Fibroblast of lung (primary cell): Measurements from ENCODE around the gene CTAG2. TPM values are rescaled to one million over a fixed set of nuclear protein-coding genes. Genes with fewer than 3 reads are reported as not detected.

Experiments used
- DNase-seq, 2 donors: peaks; one replicate each; pipeline versions ENCODE4 v3.0.0 to v3.0.0-alpha.2; 2010; ENCODE audit warnings: low read depth in 2 of 2
- H2AFZ ChIP-seq: 2 replicates; pipeline ENCODE4 v1.5.1; 2012; ENCODE audit warnings: low read length, control low read depth, inconsistent platforms
- H3K27ac ChIP-seq: 2 replicates; pipeline ENCODE4 v1.5.1; 2011; ENCODE audit warnings: low read length, control low read depth; ENCODE audit not compliant: insufficient read depth
- H3K27me3 ChIP-seq: 2 replicates; pipeline ENCODE4 v1.5.1; 2011; ENCODE audit warnings: mild to moderate bottlenecking, low read length; ENCODE audit not compliant: control insufficient read depth, insufficient read depth
- H3K36me3 ChIP-seq: 2 replicates; pipeline ENCODE4 v1.5.1; 2011; ENCODE audit warnings: low read length; ENCODE audit not compliant: control insufficient read depth, insufficient read depth
- H3K4me1 ChIP-seq: 2 replicates; pipeline ENCODE4 v1.5.1; 2011; ENCODE audit warnings: low read length; ENCODE audit not compliant: control insufficient read depth, insufficient read depth; ENCODE audit errors: extremely low read depth
- H3K4me2 ChIP-seq: 2 replicates; pipeline ENCODE4 v1.5.1; 2011; ENCODE audit warnings: low read length, control low read depth; ENCODE audit not compliant: insufficient read depth; ENCODE audit errors: extremely low read depth
- H3K4me3 ChIP-seq, 4 experiments: fragments of 200-600 bp in 1 of 4; sonication (generic) in 1 of 4; replicated peaks in 1 of 4; 2 replicates each; pipeline ENCODE4 v1.5.1; 2011 to 2016; ENCODE audit warnings: low read length in 4 of 4, low read depth in 3 of 4, mild to moderate bottlenecking in 3 of 4, control low read depth in 2 of 4, inconsistent platforms in 1 of 4, mixed read lengths in 1 of 4; ENCODE audit not compliant: insufficient read depth in 1 of 4; ENCODE audit errors: control extremely low read depth in 1 of 4
- H3K79me2 ChIP-seq: 2 replicates; pipeline ENCODE4 v1.5.1; 2012; ENCODE audit warnings: mild to moderate bottlenecking, low read length, inconsistent platforms; ENCODE audit not compliant: control insufficient read depth, insufficient read depth
- H3K9ac ChIP-seq: 2 replicates; pipeline ENCODE4 v1.5.1; 2011; ENCODE audit warnings: mild to moderate bottlenecking, low read length, control low read depth; ENCODE audit not compliant: insufficient read depth
- H3K9me3 ChIP-seq: 2 replicates; pipeline ENCODE4 v1.5.1; 2012; ENCODE audit warnings: low read depth, low read length; ENCODE audit not compliant: control insufficient read depth, insufficient read depth
- H4K20me1 ChIP-seq: 2 replicates; pipeline ENCODE4 v1.5.1; 2011; ENCODE audit warnings: low read length; ENCODE audit not compliant: control insufficient read depth, insufficient read depth; ENCODE audit errors: extremely low read depth
- EZH2 ChIP-seq: IDR thresholded peaks from 2 replicates; pipeline ENCODE4 v1.5.1; 2012; ENCODE audit warnings: low read length, control low read depth, mild to moderate bottlenecking; ENCODE audit errors: missing control alignments
- polyA plus RNA-seq, 2 donors: library from polyadenylated mRNA; depleted of rRNA in 1 of 2; stranded (reverse) in 1 of 2; unstranded in 1 of 2; fragments of >200 nt; gene quantifications; 2 replicates each; pipeline ENCODE4 v1.2.1, GENCODE V29; 2011 to 2012; ENCODE audit warnings: missing spikeins in 1 of 2
- total RNA-seq: library from RNA; depleted of rRNA; stranded (reverse); fragments of >200 nt; gene quantifications from 2 replicates; pipeline ENCODE4 v1.2.1, GENCODE V29; 2014
- TF ChIP-seq, protein P1 (sequence below), 2 donors: IDR thresholded peaks in 1 of 2; conservative IDR thresholded peaks in 1 of 2; 1 replicate in 1 of 2; 2 replicates in 1 of 2; pipeline ENCODE4 v1.5.1; 2011 to 2012; ENCODE audit warnings: low read length in 2 of 2, control low read depth in 1 of 2, inconsistent platforms in 1 of 2, low read depth in 1 of 2, mild to moderate bottlenecking in 1 of 2

Gene CTAG2
- total and polyA plus RNA-seq, 2 donors (not counting 1 experiment from before 2014, with no cell fraction given): not detected

DNA sequence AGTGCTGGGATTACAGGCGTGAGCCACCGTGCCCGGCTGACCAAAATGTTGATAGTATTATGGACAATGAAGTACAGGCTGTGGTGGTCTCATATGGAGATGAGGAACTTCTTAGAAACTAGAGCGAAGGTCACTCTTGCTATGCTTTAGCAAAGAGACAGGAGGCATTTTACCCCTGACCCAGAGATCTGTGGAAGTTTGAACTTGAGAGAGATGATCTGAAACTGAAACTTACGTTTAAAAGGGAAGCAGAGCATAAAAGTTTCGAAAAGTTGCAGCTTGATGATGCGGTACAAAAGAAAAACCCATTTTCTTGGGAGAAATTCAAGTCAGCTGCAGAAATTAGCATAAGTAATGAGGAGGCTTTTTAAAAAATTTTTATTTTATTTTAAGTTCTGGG lies 8.5 kb upstream of the CTAG2 start:
- H3K79me2 ChIP-seq: no peaks in the 10 kb centered on the region
- H4K20me1 ChIP-seq: no peaks in the 10 kb centered on the region
- no peak for DNase-seq
- no peak overlapping the region for H3K27ac ChIP-seq
- TF ChIP-seq EZH2: no peak
- TF ChIP-seq, protein P1, sequence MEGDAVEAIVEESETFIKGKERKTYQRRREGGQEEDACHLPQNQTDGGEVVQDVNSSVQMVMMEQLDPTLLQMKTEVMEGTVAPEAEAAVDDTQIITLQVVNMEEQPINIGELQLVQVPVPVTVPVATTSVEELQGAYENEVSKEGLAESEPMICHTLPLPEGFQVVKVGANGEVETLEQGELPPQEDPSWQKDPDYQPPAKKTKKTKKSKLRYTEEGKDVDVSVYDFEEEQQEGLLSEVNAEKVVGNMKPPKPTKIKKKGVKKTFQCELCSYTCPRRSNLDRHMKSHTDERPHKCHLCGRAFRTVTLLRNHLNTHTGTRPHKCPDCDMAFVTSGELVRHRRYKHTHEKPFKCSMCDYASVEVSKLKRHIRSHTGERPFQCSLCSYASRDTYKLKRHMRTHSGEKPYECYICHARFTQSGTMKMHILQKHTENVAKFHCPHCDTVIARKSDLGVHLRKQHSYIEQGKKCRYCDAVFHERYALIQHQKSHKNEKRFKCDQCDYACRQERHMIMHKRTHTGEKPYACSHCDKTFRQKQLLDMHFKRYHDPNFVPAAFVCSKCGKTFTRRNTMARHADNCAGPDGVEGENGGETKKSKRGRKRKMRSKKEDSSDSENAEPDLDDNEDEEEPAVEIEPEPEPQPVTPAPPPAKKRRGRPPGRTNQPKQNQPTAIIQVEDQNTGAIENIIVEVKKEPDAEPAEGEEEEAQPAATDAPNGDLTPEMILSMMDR (conservative IDR thresholded peaks at IDR 0.05 in 1 of 2, IDR thresholded peaks at IDR 0.05 in 1 of 2; ENCODE audit: low read depth in 1 of 2, low read length in 2 of 2): no peak
- H3K27me3 ChIP-seq: no peaks in the 10 kb centered on the region
- no peaks in the 10 kb centered on the region for H3K36me3 ChIP-seq
- no peak overlapping the region for H3K4me2 ChIP-seq
- H3K4me1 ChIP-seq: no peaks in the 10 kb centered on the region
- no peak overlapping the region for H2AFZ ChIP-seq
- H3K9ac ChIP-seq: no peak overlapping the region
- no peaks in the 10 kb centered on the region for H3K9me3 ChIP-seq
- H3K4me3 ChIP-seq: no peak overlapping the region

DNA sequence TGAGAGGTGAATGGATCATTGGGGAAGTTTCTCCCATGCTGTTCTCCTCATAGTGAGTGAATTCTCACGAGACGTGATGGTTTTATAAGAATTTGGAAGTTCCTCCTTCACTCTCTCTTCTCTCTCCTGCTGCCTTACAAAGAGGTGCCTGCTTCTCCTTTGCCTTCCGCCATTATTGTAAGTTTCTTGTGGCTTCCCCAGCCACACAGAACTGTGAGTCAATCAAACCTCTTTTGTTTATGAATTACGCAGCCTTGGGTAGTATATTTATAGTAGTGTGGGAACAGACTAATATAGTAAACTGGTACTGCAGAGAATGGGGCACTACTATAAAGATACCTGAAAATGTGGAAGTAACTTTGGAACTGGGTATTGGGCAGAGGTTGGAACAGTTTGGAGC lies 7.8 kb upstream of the CTAG2 start:
- no peaks in the 10 kb centered on the region for H3K36me3 ChIP-seq
- no peaks in the 10 kb centered on the region for H4K20me1 ChIP-seq
- no peak overlapping the region for H2AFZ ChIP-seq
- no peaks in the 10 kb centered on the region for H3K9me3 ChIP-seq
- no peak for DNase-seq
- no peaks in the 10 kb centered on the region for H3K79me2 ChIP-seq
- no peaks in the 10 kb centered on the region for H3K4me1 ChIP-seq
- H3K4me2 ChIP-seq: no peak overlapping the region
- no peak overlapping the region for H3K9ac ChIP-seq
- TF ChIP-seq, protein P1 (conservative IDR thresholded peaks at IDR 0.05 in 1 of 2, IDR thresholded peaks at IDR 0.05 in 1 of 2; ENCODE audit: low read depth in 1 of 2, low read length in 2 of 2): no peak
- TF ChIP-seq EZH2: no peak
- H3K27me3 ChIP-seq: no peaks in the 10 kb centered on the region
- H3K4me3 ChIP-seq: no peak overlapping the region
- H3K27ac ChIP-seq: no peak overlapping the region

DNA sequence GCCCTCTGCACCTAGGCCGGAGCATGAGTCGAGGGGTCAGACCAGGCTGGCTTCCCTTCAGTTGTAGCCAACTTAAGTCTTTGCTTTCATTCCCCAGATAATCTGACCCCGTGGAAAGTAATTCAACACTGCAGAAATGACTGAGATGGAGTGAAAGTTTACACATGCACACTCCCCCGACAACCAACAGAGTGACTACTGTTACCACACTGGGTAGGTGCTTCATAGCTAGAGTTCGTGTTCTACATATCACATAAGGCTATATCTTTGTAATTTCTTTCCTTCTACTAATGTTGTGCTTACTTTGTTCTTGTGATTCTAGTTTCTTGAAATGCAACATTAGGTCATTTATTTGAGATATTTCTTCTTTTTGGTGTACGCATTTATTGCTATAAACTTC lies 7.2 kb upstream of the CTAG2 start:
- DNase-seq: no peak
- H3K36me3 ChIP-seq: no peaks in the 10 kb centered on the region
- H3K9ac ChIP-seq: no peak overlapping the region
- H3K79me2 ChIP-seq: no peaks in the 10 kb centered on the region
- no peaks in the 10 kb centered on the region for H3K9me3 ChIP-seq
- H3K4me3 ChIP-seq: no peak overlapping the region
- H2AFZ ChIP-seq: no peak overlapping the region
- H3K27ac ChIP-seq: no peak overlapping the region
- H3K4me2 ChIP-seq: no peak overlapping the region
- H3K4me1 ChIP-seq: no peaks in the 10 kb centered on the region
- no peaks in the 10 kb centered on the region for H4K20me1 ChIP-seq
- TF ChIP-seq, protein P1 (conservative IDR thresholded peaks at IDR 0.05 in 1 of 2, IDR thresholded peaks at IDR 0.05 in 1 of 2; ENCODE audit: low read depth in 1 of 2, low read length in 2 of 2): no peak
- TF ChIP-seq EZH2: no peak
- no peaks in the 10 kb centered on the region for H3K27me3 ChIP-seq
